Lung (tissue), 12 donors: Measurements from ENCODE around the gene MLST8. TPM values are rescaled to one million over a fixed set of nuclear protein-coding genes. Genes with fewer than 3 reads are reported as not detected.

Source experiments
- ATAC-seq: fragments of 200-7000 bp; cut with Tn5 transposase; one replicate; pipeline ENCODE4 v1.9.1; 2020; ENCODE audit warnings: moderate number of reproducible peaks; ENCODE audit not compliant: insufficient read depth, low FRiP score
- DNase-seq, 3 donors: peaks; one replicate each; pipeline ENCODE4 v3.0.0-alpha.2; 2013 to 2017
- H3K27ac ChIP-seq, 2 donors: one replicate each; pipeline ENCODE4 v1.5.1; 2013; ENCODE audit warnings: mild to moderate bottlenecking in 2 of 2, moderate library complexity in 2 of 2, control low read depth in 1 of 2, inconsistent platforms in 1 of 2, low read depth in 1 of 2, low read length in 1 of 2
- H3K27me3 ChIP-seq, 3 donors: one replicate each; pipeline ENCODE4 v1.5.1; 2013; ENCODE audit warnings: low read length in 2 of 3; ENCODE audit not compliant: control insufficient read depth in 3 of 3, insufficient read depth in 3 of 3
- H3K36me3 ChIP-seq, 4 donors: one replicate each; pipeline ENCODE4 v1.5.1; 2013; ENCODE audit warnings: low read length in 4 of 4, mild to moderate bottlenecking in 1 of 4, moderate library complexity in 1 of 4; ENCODE audit not compliant: control insufficient read depth in 4 of 4, insufficient read depth in 4 of 4
- H3K4me1 ChIP-seq, 5 donors: one replicate each; pipeline ENCODE4 v1.5.1; 2013; ENCODE audit warnings: low read length in 5 of 5, mild to moderate bottlenecking in 2 of 5, moderate library complexity in 1 of 5; ENCODE audit not compliant: control insufficient read depth in 5 of 5, insufficient read depth in 5 of 5
- H3K4me3 ChIP-seq: one replicate; pipeline ENCODE4 v1.5.1; 2013; ENCODE audit warnings: mild to moderate bottlenecking, control low read depth, moderate library complexity
- H3K9ac ChIP-seq, 2 donors: one replicate each; pipeline ENCODE4 v1.5.1; 2013; ENCODE audit warnings: low read length in 2 of 2, control low read depth in 1 of 2; ENCODE audit not compliant: insufficient read depth in 1 of 2
- H3K9me3 ChIP-seq, 4 donors: one replicate each; pipeline ENCODE4 v1.5.1; 2013; ENCODE audit warnings: low read length in 3 of 4, mild to moderate bottlenecking in 1 of 4, moderate library complexity in 1 of 4; ENCODE audit not compliant: control insufficient read depth in 4 of 4, insufficient read depth in 3 of 4
- CTCF ChIP-seq: IDR thresholded peaks from 2 replicates; pipeline ENCODE4 v1.5.1; 2012; ENCODE audit warnings: mild to moderate bottlenecking; ENCODE audit errors: control extremely low read depth, extremely low read depth
- WGBS, 2 donors: extraction: QIAGEN DNeasy Blood & Tissue Kit; methylation state at CpG; one replicate each; pipeline ENCODE4 v1.1.7; 2013; 5-methylcytosine and 5-hydroxymethylcytosine counted together
- polyA plus RNA-seq, 2 donors: library from polyadenylated mRNA; stranded (reverse); fragments of 200-250 nt; gene quantifications; one replicate each; pipeline ENCODE4 v1.2.1, GENCODE V29; 2013
- total RNA-seq, 2 donors: library from RNA; depleted of rRNA in 1 of 2; stranded (reverse); fragments of >200 nt in 1 of 2; gene quantifications; one replicate each; pipeline ENCODE4 v1.2.1, GENCODE V29; 2014 to 2021
- donor health status: control.
- donor health status: control.
- donor health status: Bipolar disorder and iron deficiency.
- donor health status: healthy.
- donor health status: DM: yes; HTN: yes; CAD: no.

MLST8 gene
- total and polyA plus RNA-seq, 4 donors = 17.2 to 48.9 (median 41.2) TPM

DNA sequence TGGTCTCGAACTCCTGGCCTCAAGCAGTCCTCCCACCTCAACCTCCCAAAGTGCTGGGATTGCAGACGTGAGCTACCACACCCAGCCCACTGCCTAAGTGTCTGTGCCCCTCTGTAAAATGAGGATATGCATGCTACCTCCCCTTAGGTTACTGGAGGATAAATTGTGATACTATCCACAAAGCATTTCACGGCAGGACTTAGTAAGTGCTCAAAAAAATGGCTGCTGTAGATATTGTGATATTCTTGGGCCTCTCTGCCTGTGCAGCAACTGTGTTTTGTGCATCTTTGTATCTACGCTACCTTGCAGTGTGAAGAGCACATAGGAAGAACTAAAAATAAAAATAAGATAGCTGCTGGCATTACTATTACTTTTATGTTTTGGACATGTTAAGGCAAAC lies 7.0 kb upstream of the MLST8 start:
- no peak overlapping the region for H3K4me3 ChIP-seq
- H3K4me1 ChIP-seq = peaks cover 0 to 8% (median 4%) of the 10 kb centered on the region in 5 donors
- no peak overlapping the region for H3K9ac ChIP-seq
- ATAC-seq (no peak), DNase-seq (no peak)
- no peaks in the 10 kb centered on the region for H3K9me3 ChIP-seq
- H3K27me3 ChIP-seq = peaks cover 0 to 47% (median 21%) of the 10 kb centered on the region in 3 donors
- WGBS, 2 donors = 70 to 75% methylated on average over 4 of the region's 4 CpGs
- H3K27ac ChIP-seq = no peak overlapping the region
- no peak for TF ChIP-seq CTCF
- no peaks in the 10 kb centered on the region for H3K36me3 ChIP-seq

DNA sequence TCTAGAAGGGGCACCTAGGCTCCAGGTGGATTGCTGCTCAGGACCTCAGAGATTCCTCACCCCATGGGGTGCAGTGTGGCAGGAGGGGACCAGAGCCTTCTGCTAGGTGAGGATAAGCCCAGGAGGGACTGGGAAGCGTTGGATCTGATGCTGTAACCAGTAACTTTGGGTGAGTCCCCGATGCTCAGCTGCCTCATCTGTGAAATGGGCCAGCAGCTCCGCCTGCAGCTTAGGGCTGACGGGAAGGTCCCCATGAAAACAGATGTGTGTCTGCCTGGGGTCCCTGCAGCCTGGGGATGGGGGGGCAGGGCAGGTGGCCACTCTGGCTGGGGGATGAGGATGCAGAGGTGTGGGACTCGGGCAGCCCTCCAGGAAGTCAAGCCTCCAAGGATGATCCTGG lies 6.2 kb upstream of the MLST8 start:
- Histone ChIP-seq H3K27me3 (peaks cover 0 to 42% (median 21%) of the 10 kb centered on the region in 3 donors), H3K9ac (no peak overlapping the region), H3K9me3 (no peaks in the 10 kb centered on the region), H3K27ac (no peak overlapping the region), H3K4me3 (no peak overlapping the region), H3K36me3 (no peaks in the 10 kb centered on the region), H3K4me1 (peaks cover 0 to 8% (median 4%) of the 10 kb centered on the region in 5 donors)
- DNase-seq (no peak), ATAC-seq (no peak)
- no peak for TF ChIP-seq CTCF
- 78 to 80% methylated on average over 5 of the region's 5 CpGs for WGBS, 2 donors

GRCh38 chr16:2199621-2200139 lies 5.6 kb upstream of the MLST8 start:
- Histone ChIP-seq H3K4me1 (peaks cover 0 to 8% (median 5%) of the 10 kb centered on the region in 5 donors), H3K27me3 (peaks cover 0 to 36% (median 21%) of the 10 kb centered on the region in 3 donors), H3K36me3 (no peaks in the 10 kb centered on the region), H3K9me3 (no peaks in the 10 kb centered on the region), H3K27ac (no peak overlapping the region), H3K9ac (no peak overlapping the region), H3K4me3 (no peak overlapping the region)
- WGBS, 2 donors = 68 to 73% methylated on average over 14 of the region's 14 CpGs
- TF ChIP-seq CTCF = no peak
- DNase-seq (no peak), ATAC-seq (no peak)

DNA sequence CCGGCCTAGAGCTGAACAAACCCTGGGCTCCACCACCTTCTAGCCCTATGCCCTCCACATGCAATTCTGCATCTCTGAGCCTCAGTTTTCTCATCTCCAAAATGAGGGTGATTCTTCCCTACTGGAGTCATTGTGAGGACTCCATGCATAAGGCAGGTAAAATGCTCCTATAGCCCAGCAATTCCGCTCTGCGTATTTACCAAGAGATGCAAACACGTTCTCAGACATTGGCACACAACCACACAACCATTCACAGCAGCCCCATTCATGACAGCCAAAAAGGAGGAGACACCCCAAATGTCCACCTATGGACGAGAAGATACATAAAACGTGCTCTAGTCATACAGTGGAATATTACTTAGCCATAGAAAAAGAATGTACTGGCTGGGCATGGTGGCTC lies 4.9 kb upstream of the MLST8 start:
- no peak for ATAC-seq

More for the DNA sequence above, 4.9 kb upstream of the MLST8 start:
- H3K27ac ChIP-seq = no peak overlapping the region
- H3K36me3 ChIP-seq = no peaks in the 10 kb centered on the region
- H3K9ac ChIP-seq = no peak overlapping the region
- H3K4me1 ChIP-seq = peaks cover 0 to 9% (median 5%) of the 10 kb centered on the region in 5 donors
- H3K27me3 ChIP-seq = peaks cover 0 to 31% (median 14%) of the 10 kb centered on the region in 3 donors
- no peak for TF ChIP-seq CTCF
- DNase-seq = no peak
- WGBS, 2 donors = 88 to 91% methylated on average over 6 of the region's 6 CpGs
- no peak overlapping the region for H3K4me3 ChIP-seq
- H3K9me3 ChIP-seq = no peaks in the 10 kb centered on the region
